ENCODE results near the gene MAZ.
"Not testable (repeated sequence)": the region's sequence is repeated elsewhere in the genome, so short reads cannot be mapped to it uniquely, and the experiment has no call there.

The MAZ gene

GRCh38 chr16:29806099-29806579 is at the start of gene MAZ:
Gene MAZ (plus strand): TSS chr16:29806529. CDS start chr16:29806702, 173 bp downstream.
- DNase-seq: no peak

- no peak for DNase-seq
Measured at GRCh38 chr16:29756654-29757053, 49.7 kb upstream of the MAZ start.

- not testable (repeated sequence) for DNase-seq
Measured at GRCh38 chr16:29757086-29757485, 49.2 kb upstream of the MAZ start.

GRCh38 chr16:29757950-29758466 is 48.3 kb upstream of the MAZ start:
- no peak for DNase-seq

GRCh38 chr16:29760567-29761279 is 45.6 kb upstream of the MAZ start:
- DNase-seq: no peak

GRCh38 chr16:29761280-29761651 is 45.1 kb upstream of the MAZ start:
- not testable (repeated sequence) for DNase-seq

GRCh38 chr16:29761882-29762281 is 44.4 kb upstream of the MAZ start:
- no peak for DNase-seq

GRCh38 chr16:29763326-29763725 is 43.0 kb upstream of the MAZ start:
- DNase-seq: no peak

GRCh38 chr16:29765167-29766032 is 40.9 kb upstream of the MAZ start:
- peak; percentile 4 to 39 for DNase-seq

GRCh38 chr16:29766571-29766970 is 39.8 kb upstream of the MAZ start:
- DNase-seq: no peak

- no peak for DNase-seq
Measured at GRCh38 chr16:29767062-29767461, 39.3 kb upstream of the MAZ start.

- no peak for DNase-seq
Measured at GRCh38 chr16:29769507-29769906, 36.8 kb upstream of the MAZ start.

- DNase-seq: peak; percentile 13 to 55
Measured at GRCh38 chr16:29770250-29770929, 35.9 kb upstream of the MAZ start.

GRCh38 chr16:29772330-29772729 is 34.0 kb upstream of the MAZ start:
- not testable (repeated sequence) for DNase-seq

GRCh38 chr16:29774730-29775129 is 31.6 kb upstream of the MAZ start:
- no peak for DNase-seq

- no peak for DNase-seq
Measured at GRCh38 chr16:29775742-29776408, 30.5 kb upstream of the MAZ start.

GRCh38 chr16:29777576-29778350 is 28.6 kb upstream of the MAZ start, which contains the start of gene ZG16:
Gene ZG16 (plus strand): TSS chr16:29778256. CDS start chr16:29779267, 1,011 bp downstream.
- no peak for DNase-seq

GRCh38 chr16:29779474-29779873 is 26.9 kb upstream of the MAZ start:
- DNase-seq: no peak

GRCh38 chr16:29783094-29783953 is 23.0 kb upstream of the MAZ start:
- not testable (repeated sequence) for DNase-seq

- no peak for DNase-seq
Measured at GRCh38 chr16:29784157-29784556, 22.2 kb upstream of the MAZ start.
